ENCODE measurements around the gene PLCB4. TPM values are rescaled to one million over a fixed set of nuclear protein-coding genes. Genes with fewer than 3 reads are reported as not detected.

The PLCB4 gene
- total and polyA plus RNA-seq, 3 experiments from 2014 or later = not detected

DNA sequence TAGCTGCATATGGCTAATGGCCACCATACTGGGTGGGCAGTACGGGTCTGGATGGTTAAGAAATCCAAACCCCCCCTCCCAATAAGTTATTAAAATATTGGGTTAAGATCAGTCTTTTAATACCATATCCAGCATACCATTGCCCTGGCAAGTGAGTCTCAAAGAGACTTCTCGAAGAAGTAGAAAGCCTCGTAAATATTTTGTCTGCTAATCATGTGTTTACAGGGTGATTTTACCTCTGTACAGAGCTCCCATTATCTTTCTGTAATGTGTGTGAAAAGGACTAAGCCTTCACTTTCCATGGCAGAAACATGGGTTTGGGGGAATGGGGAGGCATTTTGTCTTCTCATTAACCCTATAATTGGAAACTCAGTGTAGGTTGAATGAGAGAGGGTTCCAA, 270.8 kb downstream of the PLCB4 start:
- Mint-ChIP-seq H3K27me3 (no peaks in the 10 kb centered on the region), H3K4me1 (no peaks in the 10 kb centered on the region), H3K36me3 (peaks cover 0 to 1% (median 0%) of the 10 kb centered on the region in 3 donors), H3K4me3 (no peak overlapping the region), H3K9me3 (peaks cover 0 to 10% (median 2%) of the 10 kb centered on the region in 5 donors), H3K27ac (no peak overlapping the region)
- POLR2A ChIA-PET = no interaction called here
- Histone ChIP-seq H3K4me3 (ENCODE audit: low read length) (no peak overlapping the region), H3K4me1 (ENCODE audit: insufficient read depth, low read length) (no peaks in the 10 kb centered on the region), H3K9me3 (ENCODE audit: low read length) (no peaks in the 10 kb centered on the region), H3K27ac (ENCODE audit: low read depth, low read length) (no peak overlapping the region), H3K27me3 (ENCODE audit: insufficient read depth, low read length, poor library complexity, severe bottlenecking) (no peaks in the 10 kb centered on the region), H3K36me3 (ENCODE audit: insufficient read depth, low read length) (no peaks in the 10 kb centered on the region)
- CTCF ChIA-PET = no interaction called here
- no peak for DNase-seq

DNA sequence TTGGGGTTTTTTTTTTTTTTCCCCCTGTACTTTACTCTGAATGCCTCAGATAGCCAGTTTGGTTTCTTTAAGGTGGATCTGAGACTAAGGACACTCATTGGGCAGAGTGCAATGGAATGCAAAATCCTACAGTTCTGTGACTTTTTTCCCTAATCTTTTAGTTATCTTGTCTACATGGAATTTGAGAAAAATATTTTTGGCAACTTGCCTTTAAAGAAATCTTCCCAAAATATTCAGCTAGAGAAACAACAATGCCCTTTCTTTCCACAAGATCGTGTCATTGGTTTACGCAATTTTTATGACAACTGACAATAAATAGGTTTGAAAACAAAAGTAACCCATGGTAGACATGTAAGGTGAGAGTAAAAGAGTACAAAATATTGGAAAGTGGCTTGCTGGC, 273.8 kb downstream of the PLCB4 start:
- Mint-ChIP-seq H3K4me3 (no peak overlapping the region), H3K36me3 (peaks cover 0 to 1% (median 0%) of the 10 kb centered on the region in 3 donors), H3K27ac (no peak overlapping the region), H3K9me3 (peaks cover 0 to 9% (median 2%) of the 10 kb centered on the region in 5 donors), H3K27me3 (peaks cover 0 to 1% of the 10 kb centered on the region in 2 donors), H3K4me1 (no peaks in the 10 kb centered on the region)
- ChIA-PET POLR2A (no interaction called here), CTCF (no interaction called here)
- H3K4me3 ChIP-seq (ENCODE audit: low read length) = no peak overlapping the region
- H3K4me1 ChIP-seq (ENCODE audit: insufficient read depth, low read length) = no peaks in the 10 kb centered on the region
- no peaks in the 10 kb centered on the region for H3K27me3 ChIP-seq (ENCODE audit: insufficient read depth, low read length, poor library complexity, severe bottlenecking)
- DNase-seq = no peak
- no peak overlapping the region for H3K27ac ChIP-seq (ENCODE audit: low read depth, low read length)
- H3K36me3 ChIP-seq (ENCODE audit: insufficient read depth, low read length) = no peaks in the 10 kb centered on the region
- no peaks in the 10 kb centered on the region for H3K9me3 ChIP-seq (ENCODE audit: low read length)

DNA sequence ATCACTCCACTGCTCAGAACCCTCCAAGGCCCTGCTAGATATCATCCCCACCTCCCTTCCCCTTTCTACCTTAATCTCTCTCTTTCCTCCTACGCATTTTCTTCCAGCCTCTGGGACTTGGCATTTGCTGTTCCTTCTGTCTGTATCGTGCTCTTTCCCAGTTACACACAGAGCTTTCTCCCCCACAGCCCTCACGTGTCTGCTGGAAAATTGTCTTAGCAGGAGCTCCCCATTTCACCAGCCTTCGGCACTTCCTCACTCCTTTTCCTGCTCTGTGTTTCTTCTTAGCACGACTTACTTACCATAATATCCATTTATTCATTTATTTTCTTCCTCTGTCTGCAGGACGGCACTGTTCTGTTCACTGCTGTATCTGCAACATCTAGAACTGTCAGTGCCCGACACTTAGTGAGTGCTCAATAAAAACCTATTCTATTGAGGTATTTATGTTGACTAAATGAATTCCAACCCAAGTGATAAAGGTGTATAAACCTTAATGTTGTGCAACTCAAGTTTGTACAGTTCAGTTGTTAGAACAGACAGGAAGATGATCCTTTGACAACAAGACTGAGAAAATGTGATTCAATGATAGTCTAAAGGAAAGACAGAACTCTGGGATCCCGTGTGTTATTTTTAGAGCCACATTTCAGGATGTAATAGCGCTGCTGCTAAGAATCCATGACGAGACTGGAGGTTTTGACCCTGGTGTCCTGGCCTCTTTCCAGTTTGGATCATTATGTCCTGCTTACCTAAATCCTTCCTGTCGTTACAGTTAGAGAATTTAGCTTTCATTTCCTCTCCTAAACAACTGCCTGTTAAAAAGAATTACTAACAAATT, 275.4 kb downstream of the PLCB4 start:
- ChIA-PET POLR2A (no interaction called here), CTCF (no interaction called here)
- no peaks in the 10 kb centered on the region for H3K4me1 ChIP-seq (ENCODE audit: insufficient read depth, low read length)
- no peak for DNase-seq
- peaks cover 0 to 11% (median 0%) of the 10 kb centered on the region in 5 donors for H3K9me3 Mint-ChIP-seq
- H3K27me3 ChIP-seq (ENCODE audit: insufficient read depth, low read length, poor library complexity, severe bottlenecking) = no peaks in the 10 kb centered on the region
- no peaks in the 10 kb centered on the region for H3K36me3 ChIP-seq (ENCODE audit: insufficient read depth, low read length)
- no peak overlapping the region for H3K4me3 ChIP-seq (ENCODE audit: low read length)
- peaks cover 0 to 1% (median 0%) of the 10 kb centered on the region in 3 donors for H3K36me3 Mint-ChIP-seq
- H3K27me3 Mint-ChIP-seq = peaks cover 0 to 1% of the 10 kb centered on the region in 2 donors
- no peaks in the 10 kb centered on the region for H3K4me1 Mint-ChIP-seq
- H3K27ac Mint-ChIP-seq = no peak overlapping the region
- no peaks in the 10 kb centered on the region for H3K9me3 ChIP-seq (ENCODE audit: low read length)
- H3K27ac ChIP-seq (ENCODE audit: low read depth, low read length) = no peak overlapping the region
- H3K4me3 Mint-ChIP-seq = no peak overlapping the region

DNA sequence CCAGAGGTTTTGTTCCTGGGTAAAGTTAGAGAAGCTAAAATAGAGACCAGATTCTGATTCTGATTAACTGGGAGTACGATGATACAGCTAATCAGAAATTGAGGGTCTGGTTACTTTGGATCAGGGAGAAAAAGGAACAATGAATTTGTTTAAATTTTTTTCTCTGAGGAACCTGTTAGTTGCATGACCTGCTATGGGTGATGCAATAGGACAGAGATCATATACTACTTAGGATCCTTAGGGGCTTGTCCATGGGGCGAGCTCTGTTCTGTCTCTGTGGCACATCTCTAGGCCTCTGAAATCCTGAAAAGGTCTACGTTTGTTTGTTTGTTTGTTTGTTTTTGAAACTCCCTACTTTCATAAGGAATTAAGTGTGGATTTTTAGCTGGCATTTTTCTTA, 279.4 kb downstream of the PLCB4 start:
- no peak overlapping the region for H3K4me3 Mint-ChIP-seq
- H3K4me3 ChIP-seq (ENCODE audit: low read length) = no peak overlapping the region
- peaks cover 0 to 7% (median 0%) of the 10 kb centered on the region in 5 donors for H3K9me3 Mint-ChIP-seq
- H3K27me3 Mint-ChIP-seq = peaks cover 0 to 1% of the 10 kb centered on the region in 2 donors
- H3K27me3 ChIP-seq (ENCODE audit: insufficient read depth, low read length, poor library complexity, severe bottlenecking) = no peaks in the 10 kb centered on the region
- H3K36me3 ChIP-seq (ENCODE audit: insufficient read depth, low read length) = no peaks in the 10 kb centered on the region
- H3K27ac Mint-ChIP-seq = no peak overlapping the region
- no peak for DNase-seq
- no peaks in the 10 kb centered on the region for H3K4me1 Mint-ChIP-seq
- CTCF ChIA-PET = no interaction called here
- H3K36me3 Mint-ChIP-seq = peaks cover 0 to 1% (median 0%) of the 10 kb centered on the region in 3 donors
- POLR2A ChIA-PET = no interaction called here
- H3K9me3 ChIP-seq (ENCODE audit: low read length) = no peaks in the 10 kb centered on the region
- no peak overlapping the region for H3K27ac ChIP-seq (ENCODE audit: low read depth, low read length)
- no peaks in the 10 kb centered on the region for H3K4me1 ChIP-seq (ENCODE audit: insufficient read depth, low read length)

- no peak for DNase-seq
- H3K4me3 ChIP-seq (ENCODE audit: low read length) = no peak overlapping the region
- no peak overlapping the region for H3K4me3 Mint-ChIP-seq
- no peaks in the 10 kb centered on the region for H3K27me3 ChIP-seq (ENCODE audit: insufficient read depth, low read length, poor library complexity, severe bottlenecking)
- POLR2A ChIA-PET = no interaction called here
- CTCF ChIA-PET = no interaction called here
- H3K27me3 Mint-ChIP-seq = peaks cover 0 to 1% of the 10 kb centered on the region in 2 donors
- no peak overlapping the region for H3K27ac ChIP-seq (ENCODE audit: low read depth, low read length)
- H3K9me3 ChIP-seq (ENCODE audit: low read length) = no peaks in the 10 kb centered on the region
- H3K4me1 Mint-ChIP-seq = no peaks in the 10 kb centered on the region
- no peak overlapping the region for H3K27ac Mint-ChIP-seq
- H3K36me3 ChIP-seq (ENCODE audit: insufficient read depth, low read length) = no peaks in the 10 kb centered on the region
- peaks cover 0 to 1% (median 0%) of the 10 kb centered on the region in 3 donors for H3K36me3 Mint-ChIP-seq
- peaks cover 0 to 7% (median 0%) of the 10 kb centered on the region in 5 donors for H3K9me3 Mint-ChIP-seq
- H3K4me1 ChIP-seq (ENCODE audit: insufficient read depth, low read length) = no peaks in the 10 kb centered on the region
These were observed 279.9 kb downstream of the PLCB4 start for GRCh38 chr20:9348747-9349146.

DNA sequence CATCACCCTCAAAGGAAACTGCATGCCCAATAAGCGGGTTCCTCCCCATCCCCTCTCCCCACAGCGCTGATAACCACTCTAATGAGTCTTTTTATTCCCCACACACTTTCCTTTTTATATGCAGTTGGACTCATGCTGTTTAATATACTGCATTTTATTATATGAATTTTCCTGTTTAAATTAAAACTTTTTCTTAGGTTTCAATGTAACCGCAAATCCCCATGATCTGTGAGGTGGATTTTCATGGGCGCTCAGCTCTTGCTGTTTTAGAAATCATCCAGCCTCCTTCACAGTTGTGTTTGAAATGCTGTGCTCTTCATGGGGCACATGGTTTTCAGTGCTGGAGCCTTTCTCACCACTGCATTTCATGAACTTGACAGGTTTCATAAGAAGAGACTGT, 280.4 kb downstream of the PLCB4 start:
- no peaks in the 10 kb centered on the region for H3K27me3 ChIP-seq (ENCODE audit: insufficient read depth, low read length, poor library complexity, severe bottlenecking)
- no peaks in the 10 kb centered on the region for H3K36me3 ChIP-seq (ENCODE audit: insufficient read depth, low read length)
- H3K27me3 Mint-ChIP-seq = peaks cover 0 to 1% of the 10 kb centered on the region in 2 donors
- no peaks in the 10 kb centered on the region for H3K4me1 Mint-ChIP-seq
- POLR2A ChIA-PET = no interaction called here
- H3K4me3 Mint-ChIP-seq = no peak overlapping the region
- H3K4me3 ChIP-seq (ENCODE audit: low read length) = no peak overlapping the region
- H3K9me3 ChIP-seq (ENCODE audit: low read length) = no peaks in the 10 kb centered on the region
- CTCF ChIA-PET = no interaction called here
- DNase-seq = no peak
- no peaks in the 10 kb centered on the region for H3K4me1 ChIP-seq (ENCODE audit: insufficient read depth, low read length)
- no peak overlapping the region for H3K27ac ChIP-seq (ENCODE audit: low read depth, low read length)
- H3K27ac Mint-ChIP-seq = no peak overlapping the region
- peaks cover 0 to 5% (median 0%) of the 10 kb centered on the region in 5 donors for H3K9me3 Mint-ChIP-seq
- H3K36me3 Mint-ChIP-seq = peaks cover 0 to under 1% (median 0%) of the 10 kb centered on the region in 3 donors

- H3K36me3 ChIP-seq (ENCODE audit: insufficient read depth, low read length) = no peaks in the 10 kb centered on the region
- Mint-ChIP-seq H3K36me3 (no peaks in the 10 kb centered on the region), H3K4me1 (no peaks in the 10 kb centered on the region), H3K4me3 (no peak overlapping the region), H3K27me3 (no peaks in the 10 kb centered on the region), H3K27ac (no peak overlapping the region), H3K9me3 (peaks cover 0 to 2% (median 0%) of the 10 kb centered on the region in 5 donors)
- DNase-seq = no peak
- H3K4me1 ChIP-seq (ENCODE audit: insufficient read depth, low read length) = no peaks in the 10 kb centered on the region
- CTCF ChIA-PET = no interaction called here
- no peak overlapping the region for H3K27ac ChIP-seq (ENCODE audit: low read depth, low read length)
- no peaks in the 10 kb centered on the region for H3K27me3 ChIP-seq (ENCODE audit: insufficient read depth, low read length, poor library complexity, severe bottlenecking)
- H3K9me3 ChIP-seq (ENCODE audit: low read length) = no peaks in the 10 kb centered on the region
- no peak overlapping the region for H3K4me3 ChIP-seq (ENCODE audit: low read length)
- POLR2A ChIA-PET = no interaction called here
These were observed 283.9 kb downstream of the PLCB4 start for GRCh38 chr20:9352739-9353138.

DNA sequence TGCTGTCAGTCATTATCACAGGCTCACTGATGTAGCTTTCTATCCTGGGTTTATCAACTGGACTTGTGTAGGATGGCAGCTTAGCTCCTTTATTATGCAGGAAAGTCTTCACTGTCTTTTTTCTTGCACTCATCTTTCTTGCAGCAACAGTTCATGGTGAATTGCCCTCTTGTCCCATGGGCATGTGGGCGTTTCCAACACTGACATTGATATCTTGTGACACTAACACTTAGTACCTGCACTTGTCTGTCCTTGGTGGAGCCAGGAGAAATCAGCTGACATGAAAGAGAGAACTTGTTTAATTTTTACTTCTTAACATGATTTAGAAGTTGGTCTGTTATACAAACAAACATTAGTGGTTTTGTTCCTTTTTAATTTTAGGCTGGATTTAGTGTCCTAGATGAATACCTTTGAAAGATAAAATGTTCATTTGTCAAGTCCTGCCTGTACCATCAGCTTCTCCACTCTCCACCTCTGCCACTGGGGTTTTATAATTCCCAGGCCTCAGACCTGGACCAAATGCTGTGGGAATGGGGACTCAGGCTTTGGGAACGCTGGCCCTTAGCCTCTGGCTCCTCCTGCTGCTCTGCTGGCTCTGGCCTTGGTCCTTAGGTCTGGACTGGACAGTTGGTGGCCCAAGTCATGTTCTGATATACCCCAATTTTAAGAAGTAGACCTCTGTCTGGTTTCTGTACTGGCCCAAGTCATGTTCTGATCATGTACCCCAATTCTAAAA, 284.5 kb downstream of the PLCB4 start:
- Histone ChIP-seq H3K4me1 (ENCODE audit: insufficient read depth, low read length) (no peaks in the 10 kb centered on the region), H3K27ac (ENCODE audit: low read depth, low read length) (no peak overlapping the region), H3K9me3 (ENCODE audit: low read length) (no peaks in the 10 kb centered on the region), H3K36me3 (ENCODE audit: insufficient read depth, low read length) (no peaks in the 10 kb centered on the region), H3K4me3 (ENCODE audit: low read length) (no peak overlapping the region), H3K27me3 (ENCODE audit: insufficient read depth, low read length, poor library complexity, severe bottlenecking) (no peaks in the 10 kb centered on the region)
- H3K4me1 Mint-ChIP-seq = no peaks in the 10 kb centered on the region
- CTCF ChIA-PET = no interaction called here
- no peak for DNase-seq
- no peak overlapping the region for H3K27ac Mint-ChIP-seq
- H3K4me3 Mint-ChIP-seq = no peak overlapping the region
- no peaks in the 10 kb centered on the region for H3K27me3 Mint-ChIP-seq
- POLR2A ChIA-PET = no interaction called here
- no peaks in the 10 kb centered on the region for H3K36me3 Mint-ChIP-seq
- peaks cover 0 to 2% (median 0%) of the 10 kb centered on the region in 5 donors for H3K9me3 Mint-ChIP-seq
